Measurements from ENCODE around the gene CDC25B. TPM values are rescaled to one million over a fixed set of nuclear protein-coding genes. Genes with fewer than 3 reads are reported as not detected.

CDC25B gene
- total and polyA plus RNA-seq, 2 donors (not counting 3 experiments of a cell fraction or from before 2014, with no cell fraction given), result 46.7 to 76.5 TPM

GRCh38 chr20:3752386-3752759 lies 43.7 kb upstream of the CDC25B start:
- CTCF ChIA-PET, result interaction anchor here (0.7 to 5.7 kb wide), 23 partner anchors 9 to 333 kb away, joined by 3 to 76 read pairs (median 7); partner anchors contain the start of genes ADISSP, AP5S1, CENPB and HSPA12B
- H3K79me2 ChIP-seq (ENCODE audit: control insufficient read depth, insufficient read depth, low read length), result no peaks in the 10 kb centered on the region
- no peaks in the 10 kb centered on the region for H3K9me3 ChIP-seq (replicated peaks; ENCODE audit: control insufficient read depth, insufficient read depth, low read length)
- intact Hi-C loops (cut with micrococcal nuclease), result loop anchor here (5.0 kb wide), 1 partner anchor 75 kb away; no protein-coding TSS in a partner anchor
- H3K9me1 ChIP-seq (replicated peaks; ENCODE audit: control insufficient read depth, extremely low read depth, insufficient read depth, low read length), result no peaks in the 10 kb centered on the region
- H4K20me1 ChIP-seq (replicated peaks; ENCODE audit: control insufficient read depth, extremely low read depth, insufficient read depth, low read length), result no peaks in the 10 kb centered on the region
- H3K4me1 ChIP-seq (ENCODE audit: control insufficient read depth, extremely low read depth, insufficient read depth, low read length), result no peaks in the 10 kb centered on the region
- POLR2A ChIA-PET, result no interaction called here
- dilution Hi-C loops (cut with MboI; ENCODE audit: extremely low pct_ligation_motif_present, low sequenced_read_pairs), result no loop called here
- H3K27ac ChIP-seq (ENCODE audit: insufficient read depth, low read depth, low read length), result no peak overlapping the region
- H3K4me2 ChIP-seq (ENCODE audit: insufficient read depth, low read length), result no peak overlapping the region
- H3K36me3 ChIP-seq (ENCODE audit: control insufficient read depth in 2 of 2, extremely low read depth in 1 of 2, insufficient read depth in 2 of 2, low read length in 2 of 2), result peaks cover 0 to 10% of the 10 kb centered on the region in 2 experiments
- DNase-seq (ENCODE audit: low read depth, low spot score), result no peak
- BruUV-seq (replicated peaks), result no TSS peak
- no peak overlapping the region for H3K4me3 ChIP-seq (replicated peaks in 1 of 3; ENCODE audit: insufficient read depth in 1 of 3, low read depth in 1 of 3, low read length in 3 of 3)
- no peak for TF ChIP-seq FOS (IDR thresholded peaks at IDR 0.05; ENCODE audit: borderline replicate concordance, insufficient read depth, low read length)
- no peak for TF ChIP-seq EZH2 (IDR thresholded peaks at IDR 0.05; ENCODE audit: borderline replicate concordance, low read depth, low read length, severe bottlenecking)
- no peak for TF ChIP-seq POLR2AphosphoS5 (IDR thresholded peaks at IDR 0.05; ENCODE audit: insufficient read depth, low read depth, low read length)
- TF ChIP-seq JUN (IDR thresholded peaks at IDR 0.05; ENCODE audit: borderline replicate concordance, insufficient read depth, insufficient read length, low read depth), result no peak
- no peak for TF ChIP-seq GATA2 (IDR thresholded peaks at IDR 0.05; ENCODE audit: insufficient read depth, insufficient read length, low read depth, low read length)
- TF ChIP-seq MYC (IDR thresholded peaks at IDR 0.05; ENCODE audit: low read depth, low read length), result no peak
- no peak for TF ChIP-seq CTCF (IDR thresholded peaks at IDR 0.05; ENCODE audit: extremely low read depth in 1 of 2, insufficient read depth in 1 of 2, low read depth in 1 of 2, low read length in 2 of 2)
- no peak for TF ChIP-seq POLR2A (IDR thresholded peaks at IDR 0.05; ENCODE audit: low read depth, low read length)
- no peak for TF ChIP-seq MAX (IDR thresholded peaks at IDR 0.05; ENCODE audit: insufficient read depth, insufficient read length)
- no peak overlapping the region for H2AFZ ChIP-seq (ENCODE audit: low read depth, low read length)
- H3K9ac ChIP-seq (replicated peaks; ENCODE audit: extremely low read depth, insufficient read depth, low read length), result no peak overlapping the region
- no peaks in the 10 kb centered on the region for H3K27me3 ChIP-seq (ENCODE audit: control insufficient read depth in 2 of 2, insufficient read depth in 2 of 2, low read length in 2 of 2)
- FAIRE-seq, result no peak
